GM12892 (cell line): ENCODE data around the gene BLID.

Source experiments
- DNase-seq: peaks from one replicate; pipeline ENCODE4 v3.0.0; 2011; ENCODE audit not compliant: insufficient read length
- FAIRE-seq: peaks from 2 replicates; lab custom pipeline; 2011; peaks lifted over from hg19 to GRCh38; lab: Jason Lieb, UNC
- POLR2A ChIP-seq: IDR thresholded peaks from 2 replicates; pipeline ENCODE4 v1.6.1; 2011; ENCODE audit warnings: low read depth, low read length, control low read depth
- POLR2AphosphoS5 ChIP-seq: IDR thresholded peaks from 2 replicates; pipeline ENCODE4 v1.6.1; 2011; ENCODE audit warnings: low read depth, low read length, control low read depth
- TAF1 ChIP-seq: IDR thresholded peaks from 2 replicates; pipeline ENCODE4 v1.6.1; 2011; ENCODE audit warnings: low read depth, mild to moderate bottlenecking, control low read depth, low read length, borderline replicate concordance

Gene BLID

GRCh38 chr11:122068837-122069236 lies 47.2 kb downstream of the BLID start:
- no peak for DNase-seq
- FAIRE-seq: no peak
- TF ChIP-seq POLR2AphosphoS5: no peak
- TF ChIP-seq TAF1: no peak
- no peak for TF ChIP-seq POLR2A

- no peak for TF ChIP-seq POLR2A
- TF ChIP-seq TAF1: no peak
- TF ChIP-seq POLR2AphosphoS5: no peak
- FAIRE-seq: no peak
Observed at GRCh38 chr11:122068141-122068540, 47.9 kb downstream of the BLID start.

More at GRCh38 chr11:122068141-122068540, 47.9 kb downstream of the BLID start:
- DNase-seq: no peak
